ENCODE measurements around the gene HNF4A.
A peak's percentile ranks its signal among the peaks of the same experiment; 100 is the strongest.
"Not testable (repeated sequence)": the region's sequence is repeated elsewhere in the genome, so short reads cannot be mapped to it uniquely, and the experiment has no call there.

HNF4A gene

GRCh38 chr20:44355498-44356352 lies at the start of gene HNF4A:
Gene HNF4A (plus strand): TSS chr20:44355699. CDS start chr20:44355805, 106 bp downstream.
- no peak for DNase-seq

DNA sequence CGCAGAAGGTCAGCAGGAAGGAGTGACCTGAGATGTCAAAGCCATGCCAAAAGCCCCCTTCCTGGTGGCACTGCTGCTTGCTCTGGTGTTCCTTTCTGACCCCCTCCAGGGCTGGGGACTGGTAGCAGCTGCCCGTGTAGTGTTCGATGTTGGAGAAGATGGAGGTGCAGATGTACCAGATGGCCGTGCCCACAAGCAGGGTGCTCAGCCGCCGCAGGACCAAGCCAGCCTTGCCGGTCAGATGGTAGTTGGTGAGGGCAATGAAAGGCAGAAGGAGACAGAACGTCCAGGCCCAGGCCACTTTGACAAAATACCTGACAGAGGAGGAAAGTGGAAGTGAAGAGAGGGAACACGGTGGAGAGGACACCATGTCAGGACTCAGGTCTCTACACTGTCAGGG lies 48.6 kb upstream of the HNF4A start:
- no peak for DNase-seq

DNA sequence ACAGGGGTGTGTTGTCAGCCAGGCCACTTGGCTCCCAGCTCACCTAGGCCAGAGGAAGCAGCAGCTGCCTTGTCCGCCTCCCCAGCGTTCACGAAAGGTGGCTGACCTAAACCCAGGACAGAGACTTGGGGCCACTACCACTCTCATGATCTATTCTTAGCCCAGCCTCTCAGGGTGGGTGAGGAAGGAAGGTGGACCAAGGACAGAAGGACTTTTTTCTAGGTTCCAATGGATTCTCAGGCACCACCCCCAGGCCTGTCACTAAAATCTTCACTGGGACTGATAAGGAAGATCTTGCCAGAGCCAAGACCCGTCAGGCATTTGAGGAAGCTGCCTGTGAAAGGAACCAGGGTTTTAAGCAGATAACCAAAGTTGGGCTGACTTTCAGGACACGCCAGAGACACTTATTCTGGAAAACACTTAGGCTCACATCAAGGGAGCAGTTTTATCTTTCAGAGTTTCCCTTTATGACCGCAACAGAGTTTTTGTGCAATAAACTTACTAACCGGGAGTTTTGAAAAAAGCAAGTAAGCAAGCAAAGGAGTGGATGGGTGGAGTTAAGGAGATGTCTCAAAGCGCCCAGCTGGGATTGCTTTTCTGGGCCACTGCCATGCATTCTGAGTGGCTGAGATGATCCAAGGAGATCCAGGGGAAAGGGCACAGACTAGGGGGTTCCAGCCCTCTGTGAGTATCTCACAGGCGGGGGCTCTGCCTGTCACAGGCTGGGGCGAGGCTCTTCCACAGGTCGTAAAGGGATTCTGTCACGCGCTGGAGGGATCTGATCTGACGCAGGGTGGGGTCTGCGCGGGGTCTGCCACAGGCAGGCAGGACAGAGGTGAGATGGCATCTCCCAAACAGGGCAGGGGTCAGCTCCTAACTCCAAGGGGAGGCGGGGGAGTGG lies 45.5 kb upstream of the HNF4A start:
- DNase-seq: no peak

DNA sequence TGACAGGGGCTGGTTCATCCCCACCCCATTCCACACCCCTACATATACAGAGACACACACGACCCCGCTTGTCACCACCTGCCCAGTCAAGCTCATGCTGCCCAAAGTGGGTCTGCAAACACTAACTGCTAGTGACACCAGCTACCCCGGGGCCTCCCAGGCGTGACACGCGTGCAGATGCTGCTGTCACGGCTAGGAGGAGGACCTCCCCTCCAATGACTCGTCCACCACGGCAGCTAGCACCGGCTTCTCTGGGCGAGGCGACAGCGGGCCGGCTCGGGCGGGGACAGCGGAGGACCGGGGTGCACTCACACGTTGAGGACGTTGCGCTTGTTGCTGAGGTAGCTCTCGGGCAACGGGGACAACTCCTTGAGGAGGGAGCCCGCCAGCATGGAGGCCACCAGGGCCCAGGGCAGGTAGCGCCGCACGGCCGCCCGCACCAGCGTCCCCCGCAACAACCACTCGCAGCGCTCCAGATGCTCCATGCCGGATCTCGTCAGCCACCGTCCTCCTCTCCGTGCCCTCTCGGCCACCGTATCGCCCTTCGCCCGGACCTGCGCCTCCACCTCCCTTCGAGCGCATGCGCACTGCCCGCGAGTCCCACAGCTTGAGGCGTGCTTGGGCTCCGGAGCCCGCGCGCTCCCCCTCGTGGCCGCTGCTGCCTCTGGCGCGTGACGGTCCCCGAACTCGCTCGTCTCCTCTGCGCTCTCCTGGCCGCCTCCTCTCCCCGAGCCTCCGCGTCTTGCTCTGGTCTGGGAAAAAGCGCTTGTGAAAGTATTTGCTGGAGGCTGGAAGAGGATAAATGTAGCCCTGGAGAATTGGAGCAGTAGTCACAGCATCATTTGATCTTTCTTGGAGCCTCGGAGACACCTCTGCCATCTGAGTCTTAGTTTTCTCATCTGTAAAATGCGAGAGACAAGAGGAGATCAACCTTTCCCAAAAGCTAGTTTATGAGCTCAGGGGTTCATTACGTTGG lies 44.5 kb upstream of the HNF4A start, which contains the start of gene FITM2:
Gene FITM2, minus strand, starts transcription at position 539 of the 976 bp plus-strand sequence. Its CDS starts 54 bp downstream, at position 485.
- peak; percentile 91 for DNase-seq

GRCh38 chr20:44314870-44315269 lies 40.6 kb upstream of the HNF4A start:
- no peak for DNase-seq

- DNase-seq: no peak
Observed at GRCh38 chr20:44319839-44320422, 35.6 kb upstream of the HNF4A start.

DNA sequence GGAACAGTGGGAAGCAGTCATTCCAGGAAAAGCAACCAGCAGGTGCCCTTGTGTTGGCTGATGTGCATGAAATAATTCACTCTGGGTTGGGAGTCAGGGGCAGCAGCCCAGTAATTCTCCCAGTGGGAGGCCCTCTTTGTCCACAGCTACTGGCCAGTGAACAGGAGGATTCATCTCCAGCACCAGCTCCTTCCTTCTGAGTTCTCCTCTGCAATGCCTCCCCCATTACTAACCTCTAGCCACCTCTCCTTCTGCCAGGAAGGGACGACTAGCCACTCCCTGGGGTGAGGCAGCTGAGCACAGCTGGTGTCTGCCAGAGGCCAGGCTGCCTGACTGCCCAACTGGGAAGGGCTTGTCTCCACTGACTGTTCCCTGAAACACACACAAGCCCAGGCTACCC lies 31.2 kb upstream of the HNF4A start:
- no peak for DNase-seq

DNA sequence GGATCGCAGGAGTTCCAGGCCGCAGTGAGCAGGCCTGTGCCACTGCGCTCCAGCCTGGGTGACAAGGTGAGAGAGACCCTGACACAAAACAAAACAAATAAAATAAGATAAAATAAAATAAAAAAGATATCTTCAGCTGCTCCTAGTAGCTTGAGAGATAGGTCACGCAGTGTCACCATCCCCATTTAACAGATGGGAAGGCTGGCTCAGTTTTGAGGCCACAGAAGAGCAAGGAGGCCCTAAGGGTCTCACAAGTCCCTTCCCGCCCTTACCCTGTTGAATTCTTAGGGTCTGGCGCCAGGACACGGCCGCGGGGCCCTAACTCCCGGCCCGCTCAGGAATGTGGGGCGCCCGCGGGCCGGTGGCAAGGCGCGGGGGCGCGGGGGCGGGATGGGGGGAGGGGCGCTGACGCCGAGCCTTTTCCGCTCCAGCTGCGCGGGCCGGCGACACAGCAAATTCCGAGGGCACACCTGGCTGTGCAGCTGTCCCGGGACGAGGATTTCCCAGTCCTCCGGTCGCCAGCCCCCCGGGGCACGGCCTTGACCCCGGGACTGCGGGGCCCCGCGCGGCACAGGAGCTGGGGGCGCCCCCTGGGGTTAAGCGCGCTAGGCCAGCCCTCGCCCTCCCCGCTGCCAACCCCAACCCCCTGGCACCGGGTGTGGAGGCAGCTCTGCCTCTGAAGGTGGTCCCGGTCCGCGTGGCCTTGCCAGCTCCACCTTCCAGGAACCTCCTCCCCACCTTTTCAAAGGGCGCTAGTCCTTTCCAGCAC lies 28.9 kb upstream of the HNF4A start:
- DNase-seq: no peak

DNA sequence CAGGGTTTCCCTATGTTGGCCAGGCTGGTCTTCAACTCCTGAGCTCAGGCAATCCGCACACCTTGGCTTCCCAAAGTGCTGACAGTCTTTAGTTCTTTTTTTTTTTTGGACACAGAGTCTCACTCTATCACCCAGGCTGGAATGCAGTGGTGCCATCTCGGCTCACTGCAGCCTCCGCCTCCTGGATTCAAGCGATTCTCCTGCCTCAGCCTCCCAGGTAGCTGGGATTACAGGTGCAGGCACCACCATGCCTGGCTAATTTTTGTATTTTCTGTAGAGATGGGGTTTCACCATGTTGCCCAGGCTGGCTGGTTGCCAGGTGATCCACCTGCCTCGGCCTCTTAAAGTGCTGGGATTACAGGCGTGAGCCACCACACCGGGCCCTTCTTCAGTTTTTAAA lies 27.8 kb upstream of the HNF4A start:
- DNase-seq: not testable (repeated sequence)

GRCh38 chr20:44328428-44328827 lies 27.1 kb upstream of the HNF4A start:
- no peak for DNase-seq

GRCh38 chr20:44331201-44331600 lies 24.3 kb upstream of the HNF4A start:
- no peak for DNase-seq

DNA sequence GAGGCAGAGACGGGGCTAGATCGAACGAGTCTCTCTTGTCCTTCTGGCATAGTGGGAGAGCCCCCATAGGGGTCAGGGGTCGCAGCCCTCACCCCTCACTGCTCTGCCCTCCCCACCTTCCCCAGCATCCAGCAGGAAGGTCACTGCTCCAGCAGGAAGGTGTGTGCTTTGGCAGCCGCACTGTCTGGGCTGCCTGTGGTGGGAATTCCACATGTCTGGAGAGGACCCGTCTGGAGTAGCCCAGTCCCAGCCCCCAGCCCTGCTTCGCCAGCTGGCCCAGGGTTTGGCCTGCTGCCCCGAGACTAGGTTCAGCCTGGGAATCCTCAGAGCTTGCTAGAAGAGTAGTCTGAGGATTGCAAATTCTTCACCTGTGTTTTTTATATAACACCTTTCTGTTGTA lies 21.2 kb upstream of the HNF4A start:
- no peak for DNase-seq

DNA sequence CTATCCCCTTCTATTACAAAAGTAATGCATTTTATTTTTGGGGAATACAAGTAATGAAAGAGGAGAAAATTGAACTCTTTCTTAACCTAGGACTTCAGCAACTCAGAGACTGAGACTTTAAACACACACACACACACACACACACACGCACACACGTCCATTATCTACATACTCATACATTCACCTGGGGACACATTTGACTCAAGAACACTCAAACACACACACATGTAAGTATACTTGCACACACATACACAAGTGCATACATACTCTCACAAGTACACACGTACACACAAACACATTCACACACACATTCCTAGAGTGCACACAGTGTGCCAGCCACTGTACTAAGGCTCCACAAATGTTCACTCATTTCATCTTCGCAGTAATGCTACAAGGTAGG lies 20.8 kb upstream of the HNF4A start:
- no peak for DNase-seq

GRCh38 chr20:44335675-44336074 lies 19.8 kb upstream of the HNF4A start:
- DNase-seq: no peak

GRCh38 chr20:44336086-44336485 lies 19.4 kb upstream of the HNF4A start:
- DNase-seq: no peak

- DNase-seq: no peak
Observed at GRCh38 chr20:44336725-44337380, 18.6 kb upstream of the HNF4A start, which contains the start of gene R3HDML. Gene R3HDML (plus strand): TSS chr20:44337043. CDS start chr20:44337158, 115 bp downstream.

DNA sequence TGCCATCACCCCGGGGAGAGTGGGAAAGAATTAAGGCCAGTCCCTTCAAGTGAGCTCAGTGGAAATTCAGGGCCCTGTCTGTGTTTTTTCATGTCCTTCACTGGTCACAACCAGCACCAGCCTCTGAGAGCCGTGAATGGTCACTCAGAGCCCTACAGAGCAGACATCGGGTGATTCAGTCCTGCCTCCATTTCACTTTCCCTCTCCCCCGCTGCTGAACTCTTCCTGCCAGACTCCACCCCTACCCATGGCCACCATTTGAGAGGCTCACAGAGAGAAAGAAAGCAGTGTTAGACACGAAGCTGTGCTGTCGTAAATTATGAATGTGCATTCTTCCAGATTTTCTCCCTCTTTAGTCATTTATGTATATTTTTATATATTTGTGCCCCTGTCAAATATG lies 13.3 kb upstream of the HNF4A start:
- no peak for DNase-seq

- no peak for DNase-seq
Observed at GRCh38 chr20:44343162-44343675, 12.3 kb upstream of the HNF4A start.

DNA sequence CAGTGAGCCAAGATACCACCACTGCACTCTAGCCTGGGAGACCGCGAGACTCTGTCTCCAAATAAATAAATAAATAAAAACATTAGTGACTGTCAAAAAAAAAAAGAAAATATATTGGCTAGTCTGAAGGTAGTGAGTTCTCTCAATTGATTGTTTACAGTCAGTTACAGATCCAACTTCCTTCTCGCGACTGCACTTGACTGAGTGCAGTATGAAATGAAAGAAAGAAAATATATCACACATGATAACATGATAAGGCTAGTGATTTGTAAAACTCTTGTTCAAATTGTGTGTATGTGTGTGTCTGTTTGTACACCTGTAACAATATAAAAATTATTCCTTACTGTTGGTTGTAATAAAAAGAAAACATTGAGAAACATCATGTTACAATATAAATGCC lies 10.8 kb upstream of the HNF4A start:
- DNase-seq: no peak

- DNase-seq: no peak
Observed at GRCh38 chr20:44345147-44345546, 10.4 kb upstream of the HNF4A start.

All from DMS 273 treated with DMSO at 0.1 percent for 48 hours (cell line).